ENCODE results near the gene FGF10.

Gene FGF10

GRCh38 chr5:44389090-44389822 is at the start of gene FGF10:
Gene FGF10 (minus strand): TSS chr5:44389420. CDS start chr5:44388682, 738 bp downstream.
- no peak for DNase-seq

DNA sequence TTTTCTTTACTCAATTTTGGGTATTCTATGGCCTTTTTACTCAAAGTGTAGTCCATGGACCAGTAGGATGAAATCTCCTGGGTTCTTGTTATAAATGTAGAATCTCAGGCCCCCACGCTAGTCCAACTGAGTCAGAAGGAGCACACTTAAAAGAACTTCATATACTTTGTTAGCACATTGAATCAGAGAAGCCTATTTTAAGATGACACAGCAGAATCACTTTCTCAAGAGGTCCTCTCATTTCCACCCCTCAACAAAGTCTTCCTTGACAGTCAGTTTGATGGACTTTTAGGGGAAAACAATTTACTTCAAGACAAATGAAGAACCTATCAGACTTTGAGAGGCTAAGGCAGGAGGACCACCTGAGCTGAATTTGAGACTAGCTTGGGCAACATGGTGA is 37.7 kb upstream of the FGF10 start:
- DNase-seq: no peak

DNA sequence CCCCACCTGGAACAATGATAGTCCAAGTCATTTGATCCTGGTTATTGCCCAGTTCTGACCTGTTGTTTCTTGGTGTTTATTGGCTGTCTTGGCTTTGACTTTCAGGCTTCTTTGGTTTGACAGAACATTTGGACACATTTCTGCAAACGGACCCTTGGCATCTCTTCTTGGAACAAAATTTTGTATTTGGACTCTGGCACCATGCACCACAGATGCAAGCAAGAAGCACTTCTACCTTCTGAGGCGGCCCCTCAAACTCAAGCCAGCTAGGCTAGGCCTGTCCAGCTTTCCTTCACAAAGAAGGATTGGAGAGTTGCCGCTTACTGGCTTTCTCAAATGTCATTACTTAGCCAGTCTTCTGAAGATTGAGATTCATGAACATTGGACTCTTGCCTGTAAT is 23.1 kb upstream of the FGF10 start:
- DNase-seq: no peak

- no peak for DNase-seq
Measured at GRCh38 chr5:44402084-44402483, 12.9 kb upstream of the FGF10 start.

DNA sequence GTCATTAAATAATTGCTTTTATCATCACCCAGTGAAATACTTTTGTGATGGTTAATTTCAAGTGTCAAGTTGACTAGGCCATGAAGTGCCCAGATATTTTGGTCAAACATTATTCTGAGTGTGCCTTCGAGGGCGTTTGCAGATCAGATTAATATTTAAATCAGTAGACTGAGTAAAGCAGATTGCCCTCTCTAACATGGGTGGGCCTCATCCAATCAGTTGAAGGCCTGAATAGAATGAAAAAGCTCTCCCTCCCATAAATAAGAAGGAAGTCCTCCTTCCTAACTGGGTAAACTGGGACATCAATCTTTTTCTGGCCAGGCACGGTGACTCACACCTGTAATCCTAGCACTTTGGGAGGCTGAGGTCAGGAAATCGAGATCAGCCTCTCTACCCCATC is 12.4 kb upstream of the FGF10 start:
- DNase-seq: no peak

GRCh38 chr5:44398382-44398781 is 9.2 kb upstream of the FGF10 start:
- no peak for DNase-seq

GRCh38 chr5:44396312-44396711 is 7.1 kb upstream of the FGF10 start:
- no peak for DNase-seq

DNA sequence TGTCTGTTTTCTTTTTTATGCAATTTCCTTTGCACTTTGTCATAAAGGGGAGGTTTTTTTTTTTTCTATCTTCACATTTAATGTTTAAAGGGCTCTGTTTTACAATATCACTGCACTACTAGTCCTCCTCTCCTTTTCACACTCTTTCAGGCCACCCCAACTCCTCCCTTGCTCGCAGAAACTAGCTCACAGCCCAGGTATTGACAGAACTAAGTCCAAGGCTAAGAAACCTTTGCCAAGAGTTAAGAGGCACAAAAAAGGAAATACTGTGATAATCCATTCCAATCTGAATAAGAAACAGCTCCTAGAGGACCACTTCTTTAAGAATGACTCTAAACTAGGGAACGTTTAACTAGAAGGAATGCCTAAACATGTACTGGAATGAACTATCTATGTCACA is 1.1 kb upstream of the FGF10 start:
- no peak for DNase-seq

DNA sequence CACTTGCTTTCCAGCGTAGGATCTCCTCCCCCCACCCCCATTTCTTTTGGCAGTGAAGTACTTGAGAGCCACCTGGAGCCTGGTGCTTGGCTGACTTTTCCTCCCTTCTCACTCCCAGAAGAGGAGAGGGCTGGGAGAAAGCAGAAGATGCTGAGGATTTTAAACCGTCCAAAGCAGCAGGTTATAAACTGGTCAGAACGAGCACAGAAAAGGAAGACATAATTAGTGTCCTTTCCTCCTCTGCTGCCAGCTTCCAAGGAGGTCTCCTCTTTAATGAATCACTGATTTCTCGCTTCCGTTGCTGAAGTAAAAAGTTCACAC is 563 bp upstream of the FGF10 start:
- no peak for DNase-seq

DNA sequence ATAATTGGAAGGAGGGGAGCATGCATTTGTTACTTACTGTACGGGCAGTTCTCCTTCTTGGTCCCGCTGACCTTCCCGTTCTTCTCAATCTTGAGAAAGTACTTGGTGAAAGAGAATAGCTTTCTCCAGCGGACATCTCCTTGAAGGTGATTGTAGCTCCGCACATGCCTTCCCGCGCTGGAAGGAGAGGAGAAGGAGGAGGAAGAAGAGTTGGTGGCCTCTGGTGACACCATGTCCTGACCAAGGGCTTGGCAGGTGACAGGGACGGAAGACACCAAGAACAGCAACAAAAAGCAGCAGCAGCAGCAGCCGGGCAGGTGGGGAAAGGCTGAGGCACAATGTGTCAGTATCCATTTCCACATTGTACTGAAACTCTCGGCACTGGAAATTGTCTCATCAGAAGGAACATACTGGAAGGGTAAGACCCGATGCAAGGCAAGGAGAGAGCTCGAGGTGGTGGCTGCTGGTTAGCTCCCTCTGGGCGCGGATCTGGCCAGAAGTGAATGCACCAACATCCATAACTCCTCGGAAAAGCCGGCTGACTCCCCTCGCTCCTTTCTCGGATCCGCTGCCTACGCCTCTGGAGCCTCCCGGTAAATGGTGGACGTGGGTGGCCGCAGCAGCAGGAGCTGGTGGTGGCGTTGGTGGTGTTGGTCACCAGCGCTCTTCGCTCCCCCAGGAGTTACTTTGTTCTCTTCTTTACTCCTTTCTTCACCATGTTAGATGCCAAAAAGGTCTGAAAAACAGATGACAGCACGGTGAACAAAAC is 715 bp downstream of the FGF10 start:
- DNase-seq: no peak

DNA sequence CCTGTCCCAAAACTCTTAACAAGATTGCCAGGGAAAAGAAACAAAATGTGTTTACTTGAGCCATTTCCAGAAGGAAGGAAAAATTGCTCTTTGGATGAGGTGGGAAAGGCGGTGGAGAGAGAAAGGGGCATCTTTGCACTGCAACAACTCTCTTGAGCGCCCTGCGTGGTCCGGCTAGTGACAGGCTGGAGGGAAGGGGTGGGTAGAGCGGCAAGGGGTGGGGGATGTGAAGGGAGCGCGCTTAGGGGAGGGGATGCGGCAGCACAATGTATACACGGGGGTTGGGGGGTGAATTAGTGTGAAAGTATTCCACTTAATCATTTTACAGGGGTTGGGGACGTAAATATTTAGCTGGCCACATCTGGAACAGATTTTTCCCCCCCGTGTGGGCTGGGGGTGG is 1.3 kb downstream of the FGF10 start:
- no peak for DNase-seq

DNA sequence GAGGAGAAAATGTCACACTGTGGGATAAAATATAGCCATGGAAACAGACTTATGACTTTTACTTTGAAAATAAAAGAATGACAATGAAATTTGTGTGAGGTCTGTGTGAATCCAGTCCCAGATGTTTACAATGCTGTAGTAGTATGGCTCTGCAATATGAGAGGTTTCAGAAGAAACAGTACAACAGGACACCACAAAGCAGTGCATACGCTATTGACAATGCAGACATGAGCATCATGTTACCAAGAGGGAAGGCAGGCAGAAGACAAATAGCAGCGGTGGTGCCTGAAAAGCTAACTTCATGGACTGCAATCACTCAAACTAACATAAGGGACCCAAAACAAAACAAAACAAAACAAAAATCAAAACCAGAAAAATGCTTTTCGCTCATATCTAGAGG is 1.8 kb downstream of the FGF10 start:
- no peak for DNase-seq

GRCh38 chr5:44385291-44385900 is 3.8 kb downstream of the FGF10 start:
- DNase-seq: no peak

DNA sequence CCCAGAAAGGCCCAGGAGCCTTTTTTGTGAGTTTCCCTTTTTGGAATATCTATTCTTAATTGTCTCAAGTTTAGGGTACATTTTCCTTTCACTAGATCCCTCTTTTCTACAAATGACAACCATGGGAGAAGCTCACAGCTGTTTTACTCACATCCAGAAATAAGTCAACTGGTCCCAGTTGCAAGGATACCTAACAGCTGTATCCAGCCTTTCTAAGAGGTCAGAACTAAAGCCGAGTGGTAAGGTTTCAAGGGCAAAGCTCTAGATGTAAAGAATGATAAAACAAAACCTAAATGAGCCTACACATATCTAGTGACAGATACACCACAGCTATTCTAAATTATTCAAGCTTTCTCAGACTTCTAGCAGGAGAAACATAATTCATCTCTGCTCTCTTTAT is 4.4 kb downstream of the FGF10 start:
- DNase-seq: no peak

DNA sequence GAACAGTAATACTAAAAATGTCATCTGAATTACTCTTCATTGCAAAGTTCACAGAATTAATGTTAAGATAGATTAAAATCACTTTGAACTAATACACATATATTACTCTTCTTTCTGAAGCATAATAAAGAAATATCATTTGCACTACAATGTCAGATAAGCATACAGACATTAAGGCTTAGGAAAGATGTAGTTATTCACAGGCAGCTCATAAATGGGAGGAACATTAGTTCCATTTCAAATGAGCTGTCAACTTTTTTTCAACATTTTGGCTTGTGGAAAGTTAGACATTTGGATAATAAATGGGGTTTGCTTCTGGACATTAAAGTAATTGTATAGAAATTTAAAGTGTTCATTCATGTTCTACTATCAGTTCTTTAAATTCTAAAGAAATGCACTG is 6.3 kb downstream of the FGF10 start:
- DNase-seq: no peak

- no peak for DNase-seq
Measured at GRCh38 chr5:44377057-44377456, 12.2 kb downstream of the FGF10 start.

GRCh38 chr5:44372028-44372427 is 17.2 kb downstream of the FGF10 start:
- no peak for DNase-seq

GRCh38 chr5:44367203-44367602 is 22.0 kb downstream of the FGF10 start:
- DNase-seq: no peak

DNA sequence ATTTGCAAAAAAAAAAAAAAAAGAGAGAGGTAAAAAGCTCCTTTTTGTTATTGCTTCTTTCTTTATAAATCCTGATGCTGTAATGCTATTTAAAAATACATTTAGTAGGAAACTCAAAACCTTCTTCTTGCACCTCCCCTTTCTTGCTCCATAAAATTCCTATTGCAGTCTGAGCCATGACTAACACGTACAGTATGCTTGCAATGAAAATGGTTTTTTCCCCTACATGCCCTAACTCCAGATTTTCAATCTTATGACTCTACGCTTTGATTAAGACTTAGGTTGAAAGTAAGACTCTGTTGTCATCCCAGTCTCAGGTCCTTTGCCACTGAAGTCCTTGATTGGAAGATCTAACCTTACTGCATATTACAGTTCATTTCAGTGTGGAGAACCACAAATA is 23.9 kb downstream of the FGF10 start:
- no peak for DNase-seq

GRCh38 chr5:44364097-44364496 is 25.1 kb downstream of the FGF10 start:
- no peak for DNase-seq

DNA sequence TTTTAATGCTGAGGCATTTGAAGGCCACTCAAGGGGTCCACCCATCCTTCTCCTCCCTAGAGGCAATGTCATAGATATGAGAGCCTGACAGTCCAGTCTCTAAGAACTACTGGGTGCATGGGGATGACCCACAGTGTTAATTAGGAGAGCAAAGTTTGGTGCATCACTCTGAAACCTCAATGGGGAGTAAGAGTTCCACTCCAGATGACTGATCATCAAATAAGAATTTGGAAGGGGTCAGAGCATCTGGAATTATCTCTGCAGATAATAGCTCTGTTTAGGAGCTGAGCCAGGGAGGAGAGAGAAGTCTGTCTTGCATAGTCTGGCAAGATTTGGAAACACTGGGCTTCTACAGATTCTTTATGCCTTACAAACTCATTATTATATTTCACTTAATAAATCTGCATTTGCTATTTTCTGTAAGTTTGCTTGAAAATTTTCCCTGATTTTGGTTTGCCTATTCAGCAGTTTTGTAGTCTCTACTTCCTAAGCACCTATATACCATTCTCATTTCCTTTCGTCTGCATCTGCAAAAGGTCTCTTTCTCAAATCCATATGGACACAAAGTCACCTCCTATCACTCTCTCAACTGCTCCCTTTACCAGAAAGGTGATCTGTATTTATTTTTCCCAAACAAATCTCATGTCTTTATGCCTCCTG is 27.7 kb downstream of the FGF10 start:
- no peak for DNase-seq

DNA sequence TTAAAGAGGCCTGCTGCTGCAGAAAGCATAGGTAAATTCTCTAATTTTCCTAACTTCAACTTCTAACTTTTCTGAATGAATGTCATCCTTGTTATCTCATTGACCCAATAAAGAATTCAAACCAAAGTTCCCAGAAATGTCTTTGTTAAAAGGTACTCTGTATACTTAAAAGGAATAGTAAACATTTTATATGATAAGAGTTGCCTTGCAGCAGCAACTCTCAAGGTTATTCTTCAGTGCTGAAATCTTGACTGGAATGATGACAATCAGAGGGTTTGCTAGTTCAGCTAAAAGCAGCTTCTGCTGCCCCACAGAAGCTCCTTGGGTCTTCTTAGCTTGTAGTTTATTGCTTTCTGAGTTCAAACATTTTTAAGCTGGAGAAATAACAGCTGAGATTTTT is 28.3 kb downstream of the FGF10 start:
- no peak for DNase-seq

GRCh38 chr5:44358421-44358820 is 30.8 kb downstream of the FGF10 start:
- no peak for DNase-seq

- DNase-seq: no peak
Measured at GRCh38 chr5:44356231-44356630, 33.0 kb downstream of the FGF10 start.

Measured in activated naive CD4-positive, alpha-beta T cell treated with anti-CD3 and anti-CD28 coated beads, Interleukin-2, amount 50 U/mL, for 16 hours (primary cell).